DND-41 (cell line): ENCODE results near the gene SLC26A11.

ENCODE experiments used
- CTCF ChIP-seq: IDR thresholded peaks from 2 replicates; pipeline ENCODE4 v1.5.1; 2012; ENCODE audit warnings: borderline replicate concordance, low read length, moderate library complexity, mild to moderate bottlenecking; ENCODE audit not compliant: poor library complexity, severe bottlenecking; ENCODE audit errors: extremely low read depth
- EZH2 ChIP-seq: IDR thresholded peaks from 3 replicates; pipeline ENCODE4 v1.6.1; 2012; ENCODE audit warnings: borderline replicate concordance, low read depth, mild to moderate bottlenecking, moderate library complexity, low read length, inconsistent platforms; ENCODE audit not compliant: severe bottlenecking

GRCh38 chr17:80229011-80229410 lies 8.8 kb downstream of the SLC26A11 start:
- TF ChIP-seq CTCF (no peak), EZH2 (no peak)
